Peyer's patch (tissue), 4 donors: ENCODE measurements around the gene DOK5. TPM values are rescaled to one million over a fixed set of nuclear protein-coding genes. Genes with fewer than 3 reads are reported as not detected.

ENCODE experiments used
- DNase-seq, 3 donors: peaks; one replicate each; pipeline ENCODE4 v3.0.0-alpha.2; 2017 to 2019
- H3K27ac ChIP-seq, 4 donors: fragments of 200-600 bp; sonication (generic); one replicate each; pipeline ENCODE4 v1.5.1; 2016 to 2019
- H3K27me3 ChIP-seq, 2 donors: fragments of 200-600 bp; sonication (generic); one replicate each; pipeline ENCODE4 v1.5.1; 2019
- H3K36me3 ChIP-seq, 3 donors: fragments of 200-600 bp; sonication (generic); one replicate each; pipeline ENCODE4 v1.5.1; 2016 to 2019
- H3K4me1 ChIP-seq, 4 donors: fragments of 200-600 bp; sonication (generic); one replicate each; pipeline ENCODE4 v1.5.1; 2016 to 2019
- H3K4me3 ChIP-seq, 4 donors: fragments of 200-600 bp; sonication (generic); 1 replicate in 3 of 4; 2 replicates in 1 of 4; pipeline ENCODE4 v1.5.1; 2016 to 2019; ENCODE audit warnings: mild to moderate bottlenecking in 1 of 4
- H3K9me3 ChIP-seq, 4 donors: fragments of 200-600 bp; sonication (generic); one replicate each; pipeline ENCODE4 v1.5.1; 2016 to 2019; ENCODE audit warnings: mild to moderate bottlenecking in 1 of 4
- CTCF ChIP-seq, 6 experiments: fragments of 450-650 bp in 4 of 6; fragments of 200-600 bp in 2 of 6; sonication (generic) in 1 of 6; IDR thresholded peaks; one replicate each; pipeline ENCODE4 v1.5.1; 2017 to 2019; ENCODE audit warnings: antibody characterized with exemption in 6 of 6, mild to moderate bottlenecking in 3 of 6, moderate library complexity in 1 of 6
- POLR2A ChIP-seq, 2 donors: fragments of 450-650 bp; IDR thresholded peaks; one replicate each; pipeline ENCODE4 v1.5.1; 2017; ENCODE audit warnings: antibody characterized with exemption in 2 of 2, mild to moderate bottlenecking in 2 of 2, moderate library complexity in 2 of 2
- total RNA-seq, 4 donors: library from RNA; depleted of rRNA; stranded (reverse); fragments of >200 nt; gene quantifications; one replicate each; pipeline ENCODE4 v1.1.0, GENCODE V29; 2016

DOK5 gene
- total RNA-seq, 4 donors from 2014 or later: 2.1 TPM; not detected in 3

GRCh38 chr20:54526801-54527200 is 51.4 kb downstream of the DOK5 start:
- H3K4me3 ChIP-seq: no peak overlapping the region
- no peak overlapping the region for H3K27ac ChIP-seq
- TF ChIP-seq POLR2A (IDR thresholded peaks at IDR 0.05): no peak
- TF ChIP-seq CTCF (IDR thresholded peaks at IDR 0.05): no peak
- H3K4me1 ChIP-seq: no peaks in the 10 kb centered on the region
- no peaks in the 10 kb centered on the region for H3K36me3 ChIP-seq
- H3K9me3 ChIP-seq: no peaks in the 10 kb centered on the region
- H3K27me3 ChIP-seq: no peaks in the 10 kb centered on the region
- no peak for DNase-seq

GRCh38 chr20:54532573-54532972 is 57.2 kb downstream of the DOK5 start:
- Histone ChIP-seq H3K4me1 (no peaks in the 10 kb centered on the region), H3K27ac (no peak overlapping the region), H3K9me3 (no peaks in the 10 kb centered on the region), H3K36me3 (no peaks in the 10 kb centered on the region), H3K27me3 (no peaks in the 10 kb centered on the region), H3K4me3 (no peak overlapping the region)
- TF ChIP-seq CTCF (IDR thresholded peaks at IDR 0.05) (no peak), POLR2A (IDR thresholded peaks at IDR 0.05) (no peak)
- DNase-seq: no peak

- Histone ChIP-seq H3K9me3 (no peaks in the 10 kb centered on the region), H3K27me3 (no peaks in the 10 kb centered on the region), H3K27ac (no peak overlapping the region), H3K36me3 (no peaks in the 10 kb centered on the region), H3K4me1 (no peaks in the 10 kb centered on the region), H3K4me3 (no peak overlapping the region)
- no peak for DNase-seq
- TF ChIP-seq POLR2A (IDR thresholded peaks at IDR 0.05) (no peak), CTCF (IDR thresholded peaks at IDR 0.05) (no peak)
These were observed 58.7 kb downstream of the DOK5 start for GRCh38 chr20:54534101-54534500.

- Histone ChIP-seq H3K4me1 (no peaks in the 10 kb centered on the region), H3K9me3 (no peaks in the 10 kb centered on the region), H3K36me3 (no peaks in the 10 kb centered on the region), H3K27me3 (no peaks in the 10 kb centered on the region), H3K4me3 (no peak overlapping the region), H3K27ac (no peak overlapping the region)
- no peak for TF ChIP-seq POLR2A (IDR thresholded peaks at IDR 0.05)
- TF ChIP-seq CTCF (IDR thresholded peaks at IDR 0.05): no peak
- no peak for DNase-seq
These were observed 59.6 kb downstream of the DOK5 start for GRCh38 chr20:54535033-54535432.

- H3K4me1 ChIP-seq: no peaks in the 10 kb centered on the region
- no peaks in the 10 kb centered on the region for H3K36me3 ChIP-seq
- H3K27ac ChIP-seq: no peak overlapping the region
- H3K27me3 ChIP-seq: no peaks in the 10 kb centered on the region
- no peak overlapping the region for H3K4me3 ChIP-seq
- no peak for DNase-seq
- TF ChIP-seq CTCF (IDR thresholded peaks at IDR 0.05) (no peak), POLR2A (IDR thresholded peaks at IDR 0.05) (no peak)
- no peaks in the 10 kb centered on the region for H3K9me3 ChIP-seq
These were observed 60.4 kb downstream of the DOK5 start for GRCh38 chr20:54535746-54536145.

- H3K27ac ChIP-seq: no peak overlapping the region
- no peak for TF ChIP-seq CTCF (IDR thresholded peaks at IDR 0.05)
- TF ChIP-seq POLR2A (IDR thresholded peaks at IDR 0.05): no peak
- no peaks in the 10 kb centered on the region for H3K4me1 ChIP-seq
These were observed 64.2 kb downstream of the DOK5 start for GRCh38 chr20:54539521-54540046.

More at GRCh38 chr20:54539521-54540046, 64.2 kb downstream of the DOK5 start:
- H3K4me3 ChIP-seq: no peak overlapping the region
- no peak for DNase-seq
- H3K9me3 ChIP-seq: no peaks in the 10 kb centered on the region
- no peaks in the 10 kb centered on the region for H3K27me3 ChIP-seq
- H3K36me3 ChIP-seq: no peaks in the 10 kb centered on the region
